Measurements from ENCODE around the gene GRIN2B. TPM values are rescaled to one million over a fixed set of nuclear protein-coding genes. Genes with fewer than 3 reads are reported as not detected.

GRIN2B gene
- total RNA-seq, 1 donor: not detected

GRCh38 chr12:13961971-13962370, 19.4 kb downstream of the GRIN2B start:
- TF ChIP-seq, protein P1, sequence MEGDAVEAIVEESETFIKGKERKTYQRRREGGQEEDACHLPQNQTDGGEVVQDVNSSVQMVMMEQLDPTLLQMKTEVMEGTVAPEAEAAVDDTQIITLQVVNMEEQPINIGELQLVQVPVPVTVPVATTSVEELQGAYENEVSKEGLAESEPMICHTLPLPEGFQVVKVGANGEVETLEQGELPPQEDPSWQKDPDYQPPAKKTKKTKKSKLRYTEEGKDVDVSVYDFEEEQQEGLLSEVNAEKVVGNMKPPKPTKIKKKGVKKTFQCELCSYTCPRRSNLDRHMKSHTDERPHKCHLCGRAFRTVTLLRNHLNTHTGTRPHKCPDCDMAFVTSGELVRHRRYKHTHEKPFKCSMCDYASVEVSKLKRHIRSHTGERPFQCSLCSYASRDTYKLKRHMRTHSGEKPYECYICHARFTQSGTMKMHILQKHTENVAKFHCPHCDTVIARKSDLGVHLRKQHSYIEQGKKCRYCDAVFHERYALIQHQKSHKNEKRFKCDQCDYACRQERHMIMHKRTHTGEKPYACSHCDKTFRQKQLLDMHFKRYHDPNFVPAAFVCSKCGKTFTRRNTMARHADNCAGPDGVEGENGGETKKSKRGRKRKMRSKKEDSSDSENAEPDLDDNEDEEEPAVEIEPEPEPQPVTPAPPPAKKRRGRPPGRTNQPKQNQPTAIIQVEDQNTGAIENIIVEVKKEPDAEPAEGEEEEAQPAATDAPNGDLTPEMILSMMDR (IDR thresholded peaks at IDR 0.05; ENCODE audit: extremely low read depth, low read depth, low read length): no peak
- Histone ChIP-seq H4K20me1 (ENCODE audit: insufficient read depth, low read length) (no peaks in the 10 kb centered on the region), H3K79me2 (ENCODE audit: insufficient read depth, low read length) (no peaks in the 10 kb centered on the region), H3K4me2 (ENCODE audit: insufficient read depth, low read length) (no peak overlapping the region), H3K27ac (ENCODE audit: low read depth, low read length) (no peak overlapping the region), H3K4me3 (ENCODE audit: insufficient read depth, low read length) (no peak overlapping the region), H3K36me3 (ENCODE audit: insufficient read depth, low read length) (no peaks in the 10 kb centered on the region), H3K4me1 (ENCODE audit: insufficient read depth, low read length) (no peaks in the 10 kb centered on the region), H3K27me3 (ENCODE audit: insufficient read depth, low read length) (no peaks in the 10 kb centered on the region), H2AFZ (ENCODE audit: low read length) (no peak overlapping the region), H3K9me3 (ENCODE audit: low read depth, low read length) (no peaks in the 10 kb centered on the region)
- DNase-seq (ENCODE audit: insufficient read length, low spot score, missing footprints): no peak

GRCh38 chr12:13959131-13959723, 22.2 kb downstream of the GRIN2B start:
- no peaks in the 10 kb centered on the region for H3K4me1 ChIP-seq (ENCODE audit: insufficient read depth, low read length)
- no peak overlapping the region for H3K27ac ChIP-seq (ENCODE audit: low read depth, low read length)
- no peak for DNase-seq (ENCODE audit: insufficient read length, low spot score, missing footprints)
- no peaks in the 10 kb centered on the region for H3K79me2 ChIP-seq (ENCODE audit: insufficient read depth, low read length)
- no peaks in the 10 kb centered on the region for H3K36me3 ChIP-seq (ENCODE audit: insufficient read depth, low read length)
- no peak overlapping the region for H2AFZ ChIP-seq (ENCODE audit: low read length)
- H3K4me3 ChIP-seq (ENCODE audit: insufficient read depth, low read length): no peak overlapping the region
- H3K9me3 ChIP-seq (ENCODE audit: low read depth, low read length): peaks cover 2% of the 10 kb centered on the region
- no peaks in the 10 kb centered on the region for H3K27me3 ChIP-seq (ENCODE audit: insufficient read depth, low read length)
- H4K20me1 ChIP-seq (ENCODE audit: insufficient read depth, low read length): no peaks in the 10 kb centered on the region
- TF ChIP-seq, protein P1 (IDR thresholded peaks at IDR 0.05; ENCODE audit: extremely low read depth, low read depth, low read length): no peak
- no peak overlapping the region for H3K4me2 ChIP-seq (ENCODE audit: insufficient read depth, low read length)

- Histone ChIP-seq H3K27ac (ENCODE audit: low read depth, low read length) (no peak overlapping the region), H3K79me2 (ENCODE audit: insufficient read depth, low read length) (no peaks in the 10 kb centered on the region), H3K4me3 (ENCODE audit: insufficient read depth, low read length) (no peak overlapping the region), H3K27me3 (ENCODE audit: insufficient read depth, low read length) (no peaks in the 10 kb centered on the region), H3K4me1 (ENCODE audit: insufficient read depth, low read length) (no peaks in the 10 kb centered on the region), H2AFZ (ENCODE audit: low read length) (no peak overlapping the region), H3K4me2 (ENCODE audit: insufficient read depth, low read length) (no peak overlapping the region), H3K9me3 (ENCODE audit: low read depth, low read length) (peaks cover 2% of the 10 kb centered on the region), H3K36me3 (ENCODE audit: insufficient read depth, low read length) (no peaks in the 10 kb centered on the region), H4K20me1 (ENCODE audit: insufficient read depth, low read length) (no peaks in the 10 kb centered on the region)
- TF ChIP-seq, protein P1 (IDR thresholded peaks at IDR 0.05; ENCODE audit: extremely low read depth, low read depth, low read length): no peak
- no peak for DNase-seq (ENCODE audit: insufficient read length, low spot score, missing footprints)
These were observed 23.8 kb downstream of the GRIN2B start for GRCh38 chr12:13957576-13957975.

DNA sequence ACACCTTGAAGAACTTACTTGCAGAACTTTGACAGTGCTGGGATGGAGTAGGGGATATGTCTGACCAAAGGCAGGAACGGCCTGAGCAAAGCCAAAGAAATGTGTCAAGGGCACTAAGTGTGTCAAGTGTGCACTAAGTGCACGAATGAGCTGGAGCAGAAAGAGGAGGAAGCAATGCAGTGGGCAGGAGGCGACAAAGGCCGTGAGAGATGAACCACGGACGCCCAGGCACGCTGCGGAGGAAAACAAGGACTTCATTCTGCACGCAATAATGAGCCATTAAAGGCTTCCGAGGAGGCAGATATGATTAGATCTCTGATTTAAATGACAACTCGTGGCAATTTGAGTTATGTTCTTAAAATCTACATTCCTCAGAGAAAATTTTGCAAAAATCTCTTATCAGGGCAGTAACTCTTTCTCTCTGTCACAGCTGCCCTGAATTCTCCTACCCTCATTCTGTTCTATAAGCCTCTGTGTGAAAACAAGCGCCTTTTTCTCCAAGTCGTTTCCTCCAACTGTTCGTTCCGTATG, 25.3 kb downstream of the GRIN2B start:
- H3K4me1 ChIP-seq (ENCODE audit: insufficient read depth, low read length): no peaks in the 10 kb centered on the region

More for the DNA sequence above, 25.3 kb downstream of the GRIN2B start:
- H3K9me3 ChIP-seq (ENCODE audit: low read depth, low read length): peaks cover 2% of the 10 kb centered on the region
- H3K36me3 ChIP-seq (ENCODE audit: insufficient read depth, low read length): no peaks in the 10 kb centered on the region
- DNase-seq (ENCODE audit: insufficient read length, low spot score, missing footprints): no peak
- H3K27ac ChIP-seq (ENCODE audit: low read depth, low read length): no peak overlapping the region
- no peaks in the 10 kb centered on the region for H3K27me3 ChIP-seq (ENCODE audit: insufficient read depth, low read length)
- no peak overlapping the region for H2AFZ ChIP-seq (ENCODE audit: low read length)
- TF ChIP-seq, protein P1 (IDR thresholded peaks at IDR 0.05; ENCODE audit: extremely low read depth, low read depth, low read length): no peak
- no peak overlapping the region for H3K4me2 ChIP-seq (ENCODE audit: insufficient read depth, low read length)
- no peak overlapping the region for H3K4me3 ChIP-seq (ENCODE audit: insufficient read depth, low read length)
- no peaks in the 10 kb centered on the region for H4K20me1 ChIP-seq (ENCODE audit: insufficient read depth, low read length)
- no peaks in the 10 kb centered on the region for H3K79me2 ChIP-seq (ENCODE audit: insufficient read depth, low read length)
